CD4-positive, alpha-beta T cell treated with Interleukin-12 subunit alpha and Interleukin-12 subunit beta, for 1 hour (primary cell): ENCODE data around the gene SPOCD1.
A peak's percentile ranks its signal among the peaks of the same experiment; 100 is the strongest.

Source experiments
- DNase-seq: peaks from one replicate; pipeline ENCODE4 v3.0.0-alpha.2; 2020

SPOCD1 gene

GRCh38 chr1:31768939-31769704, 46.7 kb downstream of the SPOCD1 start:
- no peak for DNase-seq

- DNase-seq, result no peak
Observed at GRCh38 chr1:31768407-31768907, 47.4 kb downstream of the SPOCD1 start.

- DNase-seq, result no peak
Observed at GRCh38 chr1:31767225-31767624, 48.6 kb downstream of the SPOCD1 start.

GRCh38 chr1:31765516-31765915, 50.3 kb downstream of the SPOCD1 start:
- no peak for DNase-seq

GRCh38 chr1:31765041-31765467, 50.8 kb downstream of the SPOCD1 start:
- no peak for DNase-seq

- no peak for DNase-seq
Observed at GRCh38 chr1:31764312-31765040, 51.3 kb downstream of the SPOCD1 start, which contains the start of gene ADGRB2. TSS of gene ADGRB2 (minus strand) at chr1:31764340. CDS start at chr1:31757221, 7,119 bp downstream.

GRCh38 chr1:31763671-31764311, 52.0 kb downstream of the SPOCD1 start:
- peak; percentile 31 for DNase-seq

GRCh38 chr1:31762726-31763670, 52.8 kb downstream of the SPOCD1 start:
- peak; percentile 78 for DNase-seq

- no peak for DNase-seq
Observed at GRCh38 chr1:31762323-31762722, 53.5 kb downstream of the SPOCD1 start.

GRCh38 chr1:31761883-31762282, 53.9 kb downstream of the SPOCD1 start:
- DNase-seq, result no peak

- DNase-seq, result peak; percentile 79
Observed at GRCh38 chr1:31760471-31761470, 55.1 kb downstream of the SPOCD1 start.

GRCh38 chr1:31759298-31760023, 56.4 kb downstream of the SPOCD1 start:
- DNase-seq, result no peak

GRCh38 chr1:31758823-31759222, 57.0 kb downstream of the SPOCD1 start:
- no peak for DNase-seq

- DNase-seq, result no peak
Observed at GRCh38 chr1:31757989-31758388, 57.8 kb downstream of the SPOCD1 start.

GRCh38 chr1:31757204-31757679, 58.6 kb downstream of the SPOCD1 start:
- DNase-seq, result no peak

GRCh38 chr1:31756578-31756977, 59.2 kb downstream of the SPOCD1 start:
- DNase-seq, result no peak

- DNase-seq, result no peak
Observed at GRCh38 chr1:31755850-31756492, 59.9 kb downstream of the SPOCD1 start.

- no peak for DNase-seq
Observed at GRCh38 chr1:31755197-31755611, 60.6 kb downstream of the SPOCD1 start.

GRCh38 chr1:31754397-31754796, 61.4 kb downstream of the SPOCD1 start:
- DNase-seq, result no peak
